ENCODE results near the gene PDK3.

GRCh38 chrX:24448762-24449250 is 16.3 kb upstream of the PDK3 start:
- TF ChIP-seq CTCF (IDR thresholded peaks at IDR 0.05; ENCODE audit: low read depth, low read length), result no peak
- no peak for TF ChIP-seq EZH2phosphoT487 (IDR thresholded peaks at IDR 0.05; ENCODE audit: low read depth)
